ENCODE data around the gene DNAH8.

DNAH8 gene

DNA sequence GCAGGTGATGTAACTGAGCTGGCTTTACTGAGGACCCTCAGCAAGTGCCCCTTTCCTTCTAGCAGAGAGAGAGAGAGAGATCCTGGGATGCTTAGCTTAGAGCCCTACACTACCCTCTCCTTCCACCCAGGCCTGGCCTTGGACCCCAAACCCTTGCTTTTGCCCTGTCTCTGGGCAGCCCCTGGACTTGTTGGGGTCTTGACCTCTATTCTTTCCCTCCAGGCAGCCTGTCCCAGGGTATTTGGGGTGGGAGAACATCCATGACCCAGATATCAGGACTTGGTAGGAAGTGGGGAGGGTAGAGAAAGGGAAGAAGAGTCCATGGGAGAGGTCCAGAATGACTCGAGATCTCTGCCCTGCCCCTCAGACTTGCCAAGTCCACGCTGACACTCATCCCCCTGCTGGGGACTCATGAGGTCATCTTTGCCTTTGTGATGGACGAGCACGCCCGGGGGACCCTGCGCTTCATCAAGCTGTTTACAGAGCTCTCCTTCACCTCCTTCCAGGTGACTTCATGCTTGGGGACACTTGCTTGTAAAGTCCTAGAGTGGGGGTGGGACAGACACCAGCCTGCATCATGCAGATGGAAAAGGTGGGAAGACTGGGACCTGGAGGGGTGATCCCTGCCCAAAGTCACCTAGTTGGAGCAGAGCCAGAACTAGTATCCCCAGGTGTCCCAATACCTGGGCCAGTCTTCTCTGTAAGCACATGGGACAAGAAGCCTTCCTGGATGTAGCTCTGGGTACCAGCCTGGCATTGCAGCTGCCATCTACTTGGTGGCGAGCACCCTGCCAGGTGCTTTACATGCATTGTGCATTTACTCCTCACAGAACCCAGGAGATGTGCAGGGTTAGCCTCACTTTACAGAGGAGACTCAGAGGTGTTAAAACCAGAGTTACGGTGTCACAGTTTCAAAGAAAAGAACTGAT is 364.4 kb downstream of the DNAH8 start:
- DNase-seq = no peak
